ENCODE measurements around the gene SLC6A11. TPM values are rescaled to one million over a fixed set of nuclear protein-coding genes. Genes with fewer than 3 reads are reported as not detected.

SLC6A11 gene
- total and polyA plus RNA-seq, 2 donors = 0.23 to 0.42 TPM

- DNase-seq (ENCODE audit: extremely low spot score) = no peak
- Histone ChIP-seq H3K4me1 (ENCODE audit: insufficient read depth) (no peaks in the 10 kb centered on the region), H3K36me3 (ENCODE audit: insufficient read depth) (no peaks in the 10 kb centered on the region), H3K4me3 (ENCODE audit: low read depth, low read length) (no peak overlapping the region), H3K27ac (ENCODE audit: low read depth) (no peak overlapping the region)
- 62% methylated on average over 3 of the region's 3 CpGs for WGBS
These were observed 42.1 kb downstream of the SLC6A11 start for GRCh38 chr3:10858091-10858490.

GRCh38 chr3:10867384-10867783 lies 51.4 kb downstream of the SLC6A11 start:
- H3K27ac ChIP-seq (ENCODE audit: low read depth) = no peak overlapping the region
- 52% methylated on average over 5 of the region's 5 CpGs for WGBS
- DNase-seq (ENCODE audit: extremely low spot score) = no peak
- H3K4me3 ChIP-seq (ENCODE audit: low read depth, low read length) = no peak overlapping the region
- H3K36me3 ChIP-seq (ENCODE audit: insufficient read depth) = no peaks in the 10 kb centered on the region
- H3K4me1 ChIP-seq (ENCODE audit: insufficient read depth) = no peaks in the 10 kb centered on the region

- no peaks in the 10 kb centered on the region for H3K36me3 ChIP-seq (ENCODE audit: insufficient read depth)
- DNase-seq (ENCODE audit: extremely low spot score) = no peak
- WGBS = 64% methylated on average over 7 of the region's 7 CpGs
These were observed 53.4 kb downstream of the SLC6A11 start for GRCh38 chr3:10869460-10869859.

GRCh38 chr3:10870296-10870695 lies 54.3 kb downstream of the SLC6A11 start:
- Histone ChIP-seq H3K36me3 (ENCODE audit: insufficient read depth) (no peaks in the 10 kb centered on the region), H3K27ac (ENCODE audit: low read depth) (no peak overlapping the region), H3K4me3 (ENCODE audit: low read depth, low read length) (no peak overlapping the region), H3K4me1 (ENCODE audit: insufficient read depth) (no peaks in the 10 kb centered on the region)
- no peak for DNase-seq (ENCODE audit: extremely low spot score)
- 89% methylated on average over 1 of the region's 1 CpG for WGBS

More at GRCh38 chr3:10869460-10869859, 53.4 kb downstream of the SLC6A11 start:
- Histone ChIP-seq H3K4me1 (ENCODE audit: insufficient read depth) (no peaks in the 10 kb centered on the region), H3K27ac (ENCODE audit: low read depth) (no peak overlapping the region), H3K4me3 (ENCODE audit: low read depth, low read length) (no peak overlapping the region)

- Histone ChIP-seq H3K4me3 (ENCODE audit: low read depth, low read length) (no peak overlapping the region), H3K36me3 (ENCODE audit: insufficient read depth) (no peaks in the 10 kb centered on the region), H3K27ac (ENCODE audit: low read depth) (no peak overlapping the region), H3K4me1 (ENCODE audit: insufficient read depth) (no peaks in the 10 kb centered on the region)
- no peak for DNase-seq (ENCODE audit: extremely low spot score)
- WGBS = 83% methylated on average over 5 of the region's 5 CpGs
These were observed 57.4 kb downstream of the SLC6A11 start for GRCh38 chr3:10873415-10873814.

GRCh38 chr3:10875914-10876313 lies 59.9 kb downstream of the SLC6A11 start:
- H3K27ac ChIP-seq (ENCODE audit: low read depth) = no peak overlapping the region
- H3K36me3 ChIP-seq (ENCODE audit: insufficient read depth) = no peaks in the 10 kb centered on the region
- H3K4me3 ChIP-seq (ENCODE audit: low read depth, low read length) = no peak overlapping the region
- 48% methylated on average over 3 of the region's 3 CpGs for WGBS
- no peak for DNase-seq (ENCODE audit: extremely low spot score)
- H3K4me1 ChIP-seq (ENCODE audit: insufficient read depth) = no peaks in the 10 kb centered on the region

- Histone ChIP-seq H3K27ac (ENCODE audit: low read depth) (no peak overlapping the region), H3K4me1 (ENCODE audit: insufficient read depth) (no peaks in the 10 kb centered on the region), H3K36me3 (ENCODE audit: insufficient read depth) (no peaks in the 10 kb centered on the region), H3K4me3 (ENCODE audit: low read depth, low read length) (no peak overlapping the region)
- 49% methylated on average over 4 of the region's 4 CpGs for WGBS
- DNase-seq (ENCODE audit: extremely low spot score) = no peak
These were observed 60.6 kb downstream of the SLC6A11 start for GRCh38 chr3:10876661-10877060.

- Histone ChIP-seq H3K4me1 (ENCODE audit: insufficient read depth) (no peaks in the 10 kb centered on the region), H3K27ac (ENCODE audit: low read depth) (no peak overlapping the region), H3K36me3 (ENCODE audit: insufficient read depth) (no peaks in the 10 kb centered on the region), H3K4me3 (ENCODE audit: low read depth, low read length) (no peak overlapping the region)
- WGBS = 69% methylated on average over 14 of the region's 14 CpGs
- no peak for DNase-seq (ENCODE audit: extremely low spot score)
These were observed 66.8 kb downstream of the SLC6A11 start for GRCh38 chr3:10882851-10883250.

- Histone ChIP-seq H3K4me3 (ENCODE audit: low read depth, low read length) (no peak overlapping the region), H3K36me3 (ENCODE audit: insufficient read depth) (no peaks in the 10 kb centered on the region), H3K27ac (ENCODE audit: low read depth) (no peak overlapping the region), H3K4me1 (ENCODE audit: insufficient read depth) (no peaks in the 10 kb centered on the region)
- WGBS = 71% methylated on average over 7 of the region's 7 CpGs
- DNase-seq (ENCODE audit: extremely low spot score) = no peak
These were observed 67.6 kb downstream of the SLC6A11 start for GRCh38 chr3:10883478-10884234.

GRCh38 chr3:10887015-10887414 lies 71.0 kb downstream of the SLC6A11 start:
- no peaks in the 10 kb centered on the region for H3K4me1 ChIP-seq (ENCODE audit: insufficient read depth)
- no peak for DNase-seq (ENCODE audit: extremely low spot score)
- H3K27ac ChIP-seq (ENCODE audit: low read depth) = no peak overlapping the region
- H3K4me3 ChIP-seq (ENCODE audit: low read depth, low read length) = no peak overlapping the region
- H3K36me3 ChIP-seq (ENCODE audit: insufficient read depth) = no peaks in the 10 kb centered on the region
- 78% methylated on average over 1 of the region's 1 CpG for WGBS

GRCh38 chr3:10888518-10889090 lies 72.6 kb downstream of the SLC6A11 start:
- H3K36me3 ChIP-seq (ENCODE audit: insufficient read depth) = no peaks in the 10 kb centered on the region
- no peak for DNase-seq (ENCODE audit: extremely low spot score)
- 70% methylated on average over 3 of the region's 3 CpGs for WGBS
- H3K4me3 ChIP-seq (ENCODE audit: low read depth, low read length) = no peak overlapping the region
- H3K27ac ChIP-seq (ENCODE audit: low read depth) = no peak overlapping the region
- H3K4me1 ChIP-seq (ENCODE audit: insufficient read depth) = no peaks in the 10 kb centered on the region

GRCh38 chr3:10889206-10889960 lies 73.4 kb downstream of the SLC6A11 start:
- DNase-seq (ENCODE audit: extremely low spot score) = no peak
- Histone ChIP-seq H3K36me3 (ENCODE audit: insufficient read depth) (no peaks in the 10 kb centered on the region), H3K4me1 (ENCODE audit: insufficient read depth) (no peaks in the 10 kb centered on the region), H3K27ac (ENCODE audit: low read depth) (no peak overlapping the region), H3K4me3 (ENCODE audit: low read depth, low read length) (no peak overlapping the region)
- WGBS = 75% methylated on average over 2 of the region's 2 CpGs

- H3K36me3 ChIP-seq (ENCODE audit: insufficient read depth) = no peaks in the 10 kb centered on the region
- H3K4me3 ChIP-seq (ENCODE audit: low read depth, low read length) = no peak overlapping the region
- DNase-seq (ENCODE audit: extremely low spot score) = no peak
- H3K4me1 ChIP-seq (ENCODE audit: insufficient read depth) = no peaks in the 10 kb centered on the region
- H3K27ac ChIP-seq (ENCODE audit: low read depth) = no peak overlapping the region
- WGBS = 63% methylated on average over 1 of the region's 1 CpG
These were observed 74.6 kb downstream of the SLC6A11 start for GRCh38 chr3:10890665-10891064.

GRCh38 chr3:10892622-10893021 lies 76.6 kb downstream of the SLC6A11 start:
- no peaks in the 10 kb centered on the region for H3K36me3 ChIP-seq (ENCODE audit: insufficient read depth)
- WGBS = 75% methylated on average over 5 of the region's 5 CpGs
- no peak overlapping the region for H3K27ac ChIP-seq (ENCODE audit: low read depth)

More at GRCh38 chr3:10892622-10893021, 76.6 kb downstream of the SLC6A11 start:
- H3K4me1 ChIP-seq (ENCODE audit: insufficient read depth) = no peaks in the 10 kb centered on the region
- H3K4me3 ChIP-seq (ENCODE audit: low read depth, low read length) = no peak overlapping the region
- DNase-seq (ENCODE audit: extremely low spot score) = no peak
